Muscle of leg (tissue), 11 donors: ENCODE data around the gene NLRC5. TPM values are rescaled to one million over a fixed set of nuclear protein-coding genes. Genes with fewer than 3 reads are reported as not detected.

Experiments
- DNase-seq: peaks from one replicate; pipeline ENCODE4 v3.0.0; 2013
- H3K27ac ChIP-seq: one replicate; pipeline ENCODE4 v1.5.1; 2013; ENCODE audit warnings: mild to moderate bottlenecking, low read length, control low read depth
- H3K27me3 ChIP-seq: one replicate; pipeline ENCODE4 v1.6.1; 2013; ENCODE audit warnings: low read length; ENCODE audit not compliant: control insufficient read depth, insufficient read depth
- H3K36me3 ChIP-seq: one replicate; pipeline ENCODE4 v1.6.1; 2013; ENCODE audit warnings: low read length; ENCODE audit not compliant: control insufficient read depth, insufficient read depth
- H3K4me1 ChIP-seq: one replicate; pipeline ENCODE4 v1.6.1; 2013; ENCODE audit warnings: low read length; ENCODE audit not compliant: control insufficient read depth, insufficient read depth
- H3K4me3 ChIP-seq: one replicate; pipeline ENCODE4 v1.5.1; 2013; ENCODE audit warnings: low read length, control low read depth
- H3K9me3 ChIP-seq: replicated peaks from 2 replicates; pipeline ENCODE4 v1.6.1; 2013; ENCODE audit warnings: low read depth, low read length; ENCODE audit not compliant: control insufficient read depth
- WGBS: methylation state at CpG from one replicate; pipeline ENCODE4 v1.1.5; 2013; ENCODE audit warnings: missing lambda C conversion rate; ENCODE audit not compliant: insufficient coverage; 5-methylcytosine and 5-hydroxymethylcytosine counted together
- polyA plus RNA-seq, 8 donors: library from polyadenylated mRNA; unstranded; fragments of 120-200 nt; gene quantifications; one replicate each; pipeline versions ENCODE4 v1.2.1 to v1.2.3, GENCODE V29; 2013; ENCODE audit warnings: inconsistent platforms in 1 of 8, low replicate concordance in 1 of 8; ENCODE audit not compliant: insufficient read length in 8 of 8, insufficient read depth in 1 of 8
- total RNA-seq: library from RNA; stranded (reverse); fragments of 120-200 nt; gene quantifications from one replicate; pipeline ENCODE4 v1.2.4, GENCODE V29; 2013

Gene NLRC5
- total and polyA plus RNA-seq, 9 donors, result 3.2 to 5.3 (median 4.2) TPM

DNA sequence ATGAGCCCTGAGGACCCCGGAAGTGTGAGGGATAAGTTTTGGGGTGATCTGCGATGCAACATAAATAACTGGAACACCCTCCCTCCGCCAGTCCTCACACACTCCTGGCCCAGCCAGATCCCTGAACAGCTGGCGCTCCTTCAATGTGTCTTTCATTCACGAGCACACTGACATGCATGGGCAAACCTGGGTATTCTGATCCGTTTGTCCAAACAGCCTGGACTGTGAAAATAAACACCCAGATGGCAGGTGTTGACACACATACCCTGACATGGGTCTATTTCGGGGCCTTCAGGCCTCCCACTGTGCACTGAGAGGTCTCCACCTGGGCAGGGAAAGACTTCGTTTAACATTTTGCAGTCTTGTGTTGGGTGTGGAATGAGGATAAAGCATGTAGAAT, 100.0 kb downstream of the NLRC5 start:
- Histone ChIP-seq H3K27me3 (peaks cover 12% of the 10 kb centered on the region), H3K9me3 (peaks cover 2% of the 10 kb centered on the region), H3K36me3 (no peaks in the 10 kb centered on the region), H3K27ac (no peak overlapping the region), H3K4me3 (no peak overlapping the region), H3K4me1 (peaks cover 25% of the 10 kb centered on the region)
- DNase-seq, result no peak
- WGBS, result 78% methylated on average over 5 of the region's 8 CpGs

DNA sequence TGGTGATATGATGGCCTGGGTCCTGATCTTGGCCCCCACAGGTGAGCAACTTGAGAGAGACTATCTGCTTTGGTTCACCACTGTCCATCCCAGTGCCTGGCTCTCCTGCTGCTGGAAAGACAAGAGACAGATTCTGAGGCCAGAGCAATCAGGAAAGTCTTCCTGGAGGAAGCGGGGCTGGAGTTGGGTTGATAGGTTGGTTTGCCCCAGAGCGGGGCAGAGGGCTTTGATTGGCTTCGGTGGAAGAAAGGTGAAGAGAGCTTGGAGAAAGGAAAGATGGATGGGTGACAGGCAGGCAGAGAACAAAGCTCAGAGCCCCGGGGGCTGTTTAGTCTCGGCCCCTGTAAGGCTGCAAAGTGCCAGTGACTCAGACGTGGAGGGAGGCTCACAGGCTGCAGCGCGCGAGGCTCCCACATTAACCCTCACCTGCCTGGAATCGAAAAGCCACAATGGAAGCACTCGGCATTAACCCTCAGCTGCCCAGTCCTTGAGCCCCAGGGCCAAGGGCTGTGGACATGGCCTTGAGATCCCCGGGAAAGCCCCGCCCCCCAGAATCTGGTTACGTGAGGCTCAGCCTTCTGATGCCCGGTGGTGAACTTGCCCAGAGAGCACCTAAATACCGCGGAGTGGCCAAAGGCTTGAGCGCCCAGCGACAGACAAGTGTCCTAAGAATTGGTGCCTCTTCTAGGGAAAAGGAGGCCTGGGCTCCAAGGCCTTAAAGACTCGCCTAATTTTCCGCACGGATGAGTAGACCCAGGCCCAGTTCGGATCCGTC, 102.0 kb downstream of the NLRC5 start:
- 14% methylated on average over 16 of the region's 24 CpGs for WGBS
- Histone ChIP-seq H3K27ac (no peak overlapping the region), H3K9me3 (peaks cover 2% of the 10 kb centered on the region), H3K27me3 (peaks cover 12% of the 10 kb centered on the region), H3K36me3 (no peaks in the 10 kb centered on the region), H3K4me3 (peak overlapping the region; percentile 51), H3K4me1 (peaks cover 25% of the 10 kb centered on the region)
- DNase-seq, result peak; percentile 45

- WGBS, result under 1% methylated on average over 89 of the region's 100 CpGs
- Histone ChIP-seq H3K27ac (peak within 1 kb of the TSS; percentile 55), H3K36me3 (no peaks in the 10 kb centered on the region), H3K27me3 (peaks cover 12% of the 10 kb centered on the region), H3K4me1 (peaks cover 25% of the 10 kb centered on the region), H3K4me3 (peak within 1 kb of the TSS; percentile 53), H3K9me3 (peaks cover 2% of the 10 kb centered on the region)
- peak; percentile 84 for DNase-seq
Observed at GRCh38 chr16:57091975-57092785, 102.8 kb downstream of the NLRC5 start, which contains the start of gene CPNE2. TSS of gene CPNE2 (plus strand) at chr16:57092583. CDS start at chr16:57110743, 18,160 bp downstream.

GRCh38 chr16:57092786-57093411, 103.5 kb downstream of the NLRC5 start:
- Histone ChIP-seq H3K9me3 (peaks cover 2% of the 10 kb centered on the region), H3K27me3 (peaks cover 12% of the 10 kb centered on the region), H3K27ac (no peak overlapping the region), H3K4me1 (peaks cover 25% of the 10 kb centered on the region), H3K4me3 (peak overlapping the region; percentile 53), H3K36me3 (no peaks in the 10 kb centered on the region)
- WGBS, result 1% methylated on average over 30 of the region's 53 CpGs
- peak; percentile 54 for DNase-seq

- Histone ChIP-seq H3K9me3 (peaks cover 2% of the 10 kb centered on the region), H3K4me1 (peaks cover 25% of the 10 kb centered on the region), H3K4me3 (peak overlapping the region; percentile 53), H3K27ac (no peak overlapping the region), H3K36me3 (no peaks in the 10 kb centered on the region), H3K27me3 (peaks cover 12% of the 10 kb centered on the region)
- WGBS, result 63% methylated on average over 13 of the region's 18 CpGs
- DNase-seq, result peak; percentile 37
Observed at GRCh38 chr16:57093666-57094564, 104.6 kb downstream of the NLRC5 start.

DNA sequence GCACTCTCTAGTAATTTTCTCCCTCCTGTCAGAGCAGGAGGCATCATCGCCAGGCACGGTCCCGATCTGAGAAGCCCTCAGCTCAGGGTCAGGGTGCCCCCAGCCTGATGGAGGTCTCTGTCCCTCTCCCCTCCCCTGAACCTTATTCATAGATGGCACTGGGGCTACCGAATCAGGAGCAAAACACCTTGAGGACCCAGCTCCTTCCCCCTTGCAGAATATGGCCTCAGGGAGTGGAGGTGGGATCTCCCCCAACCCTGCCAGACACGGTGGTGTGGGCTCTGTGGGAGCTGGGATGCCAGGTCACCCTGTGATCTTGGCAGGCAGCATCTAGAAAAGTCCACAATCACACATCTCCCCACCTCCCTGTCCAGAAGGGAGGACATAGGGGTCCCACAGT, 105.6 kb downstream of the NLRC5 start:
- H3K36me3 ChIP-seq, result no peaks in the 10 kb centered on the region
- peaks cover 25% of the 10 kb centered on the region for H3K4me1 ChIP-seq
- H3K4me3 ChIP-seq, result no peak overlapping the region
- H3K27ac ChIP-seq, result no peak overlapping the region
- peaks cover 2% of the 10 kb centered on the region for H3K9me3 ChIP-seq
- no peak for DNase-seq
- peaks cover 12% of the 10 kb centered on the region for H3K27me3 ChIP-seq
- WGBS, result 65% methylated on average over 3 of the region's 5 CpGs

- WGBS, result no CpG with 5 or more reads among the region's 3 CpGs
- DNase-seq, result no peak
- no peaks in the 10 kb centered on the region for H3K9me3 ChIP-seq
- no peak overlapping the region for H3K4me3 ChIP-seq
- peaks cover 24% of the 10 kb centered on the region for H3K4me1 ChIP-seq
- H3K27ac ChIP-seq, result no peak overlapping the region
- no peaks in the 10 kb centered on the region for H3K36me3 ChIP-seq
- H3K27me3 ChIP-seq, result peaks cover 12% of the 10 kb centered on the region
Observed at GRCh38 chr16:57096192-57096591, 106.8 kb downstream of the NLRC5 start.

- peaks cover 10% of the 10 kb centered on the region for H3K27me3 ChIP-seq
- WGBS, result 100% methylated on average over 1 of the region's 2 CpGs
- no peaks in the 10 kb centered on the region for H3K9me3 ChIP-seq
- no peaks in the 10 kb centered on the region for H3K36me3 ChIP-seq
- peaks cover 18% of the 10 kb centered on the region for H3K4me1 ChIP-seq
- no peak overlapping the region for H3K27ac ChIP-seq
- DNase-seq, result no peak
- no peak overlapping the region for H3K4me3 ChIP-seq
Observed at GRCh38 chr16:57096793-57097192, 107.4 kb downstream of the NLRC5 start.

DNA sequence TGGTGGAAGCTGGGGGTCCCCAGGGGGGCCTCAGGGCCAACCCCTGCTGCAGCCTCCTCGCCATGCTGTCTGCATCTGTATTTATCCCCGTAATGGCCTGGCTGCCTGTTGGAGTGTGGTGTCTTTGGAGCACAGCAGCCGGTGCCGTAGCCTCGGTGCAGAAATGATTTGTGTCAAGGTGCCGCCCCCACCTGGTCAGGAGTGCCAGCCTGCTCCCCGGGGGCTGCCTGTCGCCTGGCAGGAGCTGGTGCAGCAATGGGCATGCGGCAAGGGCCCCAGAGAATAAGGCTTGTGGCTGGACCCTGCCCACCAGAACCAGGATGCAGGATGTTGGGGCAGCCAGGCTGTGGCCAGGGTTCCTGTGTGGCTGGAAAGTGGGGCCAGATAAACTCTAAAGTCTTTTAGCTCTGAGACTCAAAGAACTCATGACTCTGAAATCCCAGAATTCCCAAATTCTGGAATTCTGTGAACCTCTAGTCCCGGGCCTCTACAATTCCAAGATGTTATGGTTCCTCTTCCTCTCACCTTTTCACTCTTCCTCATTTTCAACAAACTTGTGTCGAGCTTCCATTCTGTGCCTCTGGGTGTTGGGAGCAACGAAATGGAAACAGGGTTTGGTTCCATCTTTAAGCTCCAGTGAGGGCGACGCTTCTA, 109.0 kb downstream of the NLRC5 start:
- H3K27me3 ChIP-seq, result peaks cover 8% of the 10 kb centered on the region
- no peak overlapping the region for H3K4me3 ChIP-seq
- WGBS, result 60% methylated on average over 10 of the region's 14 CpGs
- DNase-seq, result no peak
- H3K36me3 ChIP-seq, result no peaks in the 10 kb centered on the region
- H3K4me1 ChIP-seq, result peaks cover 12% of the 10 kb centered on the region
- no peaks in the 10 kb centered on the region for H3K9me3 ChIP-seq
- no peak overlapping the region for H3K27ac ChIP-seq
